ENCODE data around the gene RAB40B.

The RAB40B gene

DNA sequence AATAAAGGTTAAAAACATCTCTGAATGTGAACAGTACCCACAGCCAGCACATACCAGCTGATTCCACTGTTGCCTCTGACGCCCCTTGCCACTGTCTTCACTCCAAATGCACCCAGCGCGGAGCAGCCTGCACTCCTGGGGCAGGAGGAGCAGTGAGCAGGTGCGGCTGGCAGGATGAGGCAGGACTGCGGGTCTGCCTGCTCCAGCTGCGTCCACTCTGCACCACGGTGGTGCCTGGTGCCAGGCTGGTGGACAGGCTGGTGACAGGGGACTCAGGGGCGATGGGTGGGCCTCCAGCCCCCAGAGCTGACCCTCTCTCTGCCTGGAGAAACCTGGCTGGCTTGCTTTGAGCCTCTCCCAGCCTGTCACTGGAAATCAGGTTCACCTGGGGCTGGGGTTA, 9.4 kb downstream of the RAB40B start:
- DNase-seq = no peak

GRCh38 chr17:82687871-82688270, 10.6 kb downstream of the RAB40B start:
- DNase-seq = no peak

- no peak for DNase-seq
Observed at GRCh38 chr17:82687375-82687861, 11.1 kb downstream of the RAB40B start.

DNA sequence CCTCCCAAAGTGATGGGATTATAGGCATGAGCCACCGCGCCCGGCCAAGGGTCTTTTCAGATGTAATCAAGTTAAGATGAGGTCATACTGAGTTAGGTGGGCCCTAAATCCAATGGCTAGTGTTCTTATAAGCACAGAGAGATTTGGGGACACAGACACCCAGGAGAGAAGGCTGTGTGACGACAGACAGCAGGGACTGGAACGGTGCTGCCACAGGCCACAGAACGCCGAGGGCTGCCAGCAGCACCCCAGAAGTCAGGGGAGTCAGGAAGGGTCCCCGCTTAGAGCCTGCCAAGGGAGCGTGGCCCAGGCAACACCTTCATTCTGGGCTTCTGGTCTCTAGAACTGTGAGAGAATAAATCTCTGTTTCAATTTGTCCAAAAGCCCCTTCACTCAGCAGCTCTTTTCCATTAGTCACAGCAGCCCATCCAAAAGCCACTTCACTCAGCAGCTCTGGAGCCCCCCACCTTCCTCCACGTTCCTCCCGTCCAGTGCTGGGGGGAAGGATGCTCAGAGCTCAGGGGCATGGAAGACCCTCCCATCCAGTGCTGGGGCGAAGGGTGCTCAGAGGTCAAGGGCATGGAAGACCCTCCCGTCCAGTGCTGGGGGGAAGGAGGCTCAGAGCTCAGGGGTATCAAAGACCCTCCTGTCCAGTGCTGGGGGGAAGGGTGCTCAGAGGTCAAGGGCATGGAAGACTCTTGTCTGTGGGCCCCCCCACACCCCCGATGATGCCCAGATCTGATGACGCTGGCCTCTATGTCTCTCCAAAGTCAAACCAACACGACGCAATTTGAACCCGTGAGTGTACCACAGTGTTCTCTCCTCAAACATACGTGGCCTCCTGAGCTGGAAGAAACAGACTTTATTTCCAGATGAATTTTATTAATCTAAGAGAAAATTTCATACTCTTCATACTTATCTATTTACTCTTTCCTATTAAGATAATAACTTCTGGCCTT, 11.9 kb downstream of the RAB40B start:
- no peak for DNase-seq

- DNase-seq = no peak
Observed at GRCh38 chr17:82685291-82685690, 13.2 kb downstream of the RAB40B start.

GRCh38 chr17:82684228-82684841, 14.2 kb downstream of the RAB40B start:
- no peak for DNase-seq

- DNase-seq = no peak
Observed at GRCh38 chr17:82683534-82683933, 15.0 kb downstream of the RAB40B start.

- DNase-seq = no peak
Observed at GRCh38 chr17:82681547-82681946, 17.0 kb downstream of the RAB40B start.

DNA sequence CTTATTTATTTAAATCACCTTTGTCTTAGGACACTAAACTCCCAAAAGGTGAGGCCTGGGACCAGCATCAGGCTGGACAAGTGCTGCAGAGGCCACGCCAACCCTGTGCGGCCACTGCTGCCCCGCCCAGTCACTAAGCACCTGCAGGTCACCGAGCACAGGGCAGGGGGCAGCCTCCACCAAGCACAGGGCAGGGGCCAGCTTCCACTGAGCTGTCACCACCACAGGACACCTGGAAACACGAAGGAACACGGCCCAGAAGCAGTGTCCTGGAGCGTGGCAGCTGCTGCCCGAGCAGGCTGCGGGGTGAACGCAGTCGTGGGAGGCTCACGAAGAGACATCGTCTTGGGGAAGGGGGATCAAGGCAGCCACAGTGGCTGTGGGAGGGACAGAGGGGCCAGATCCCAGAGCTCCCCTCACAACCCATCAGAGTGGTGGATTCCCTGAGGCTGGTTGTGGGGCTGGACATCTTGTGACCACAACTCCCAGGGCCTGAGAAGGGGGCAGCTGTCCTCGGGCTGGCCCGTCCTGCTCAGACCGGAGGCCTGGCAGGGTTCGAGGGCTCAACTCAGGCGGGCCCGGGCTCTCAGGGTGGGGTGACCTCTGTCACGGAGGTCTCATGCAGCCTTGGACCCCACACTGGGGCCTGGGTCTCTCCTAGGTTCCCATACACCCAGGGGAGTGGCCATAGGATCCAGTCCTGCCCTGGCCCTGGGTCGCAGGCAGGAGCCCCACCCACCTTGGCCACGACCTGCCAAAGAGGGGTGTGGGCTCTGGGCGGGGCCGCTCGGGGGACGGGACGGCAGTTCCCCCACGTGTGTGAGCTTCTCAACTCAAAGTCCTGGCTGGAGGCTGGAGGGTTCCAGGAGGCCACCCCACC, 18.7 kb downstream of the RAB40B start:
- no peak for DNase-seq

DNA sequence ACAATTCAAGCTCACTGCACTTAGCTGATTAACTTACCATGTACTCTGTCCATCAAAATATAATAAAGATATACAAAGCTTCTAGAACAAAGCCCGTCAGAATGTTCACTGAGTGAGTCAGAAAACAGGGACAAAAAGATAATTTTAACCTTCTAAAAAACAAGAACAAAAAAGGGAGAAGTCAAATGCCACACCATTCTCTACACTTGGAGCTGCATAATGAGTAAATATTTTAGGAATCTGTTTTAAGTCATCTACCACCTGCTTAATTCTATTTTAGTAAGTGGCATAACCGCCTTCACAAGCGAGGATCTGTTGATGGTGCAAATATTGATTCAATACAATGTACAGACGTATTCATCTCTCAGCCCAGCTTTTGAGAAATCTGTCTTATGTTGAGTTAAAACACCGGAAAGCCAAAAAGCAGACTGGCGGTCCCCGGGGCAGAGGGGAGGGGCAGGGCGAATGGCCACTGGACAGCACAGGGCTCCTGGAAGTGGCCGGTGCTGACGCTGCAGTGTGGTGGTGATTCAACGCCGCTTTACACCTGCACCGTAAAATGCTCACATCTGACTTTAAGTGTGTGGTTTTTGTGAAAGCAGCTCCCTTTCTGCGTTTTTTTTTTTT, 20.1 kb downstream of the RAB40B start:
- DNase-seq = peak; percentile 40

DNA sequence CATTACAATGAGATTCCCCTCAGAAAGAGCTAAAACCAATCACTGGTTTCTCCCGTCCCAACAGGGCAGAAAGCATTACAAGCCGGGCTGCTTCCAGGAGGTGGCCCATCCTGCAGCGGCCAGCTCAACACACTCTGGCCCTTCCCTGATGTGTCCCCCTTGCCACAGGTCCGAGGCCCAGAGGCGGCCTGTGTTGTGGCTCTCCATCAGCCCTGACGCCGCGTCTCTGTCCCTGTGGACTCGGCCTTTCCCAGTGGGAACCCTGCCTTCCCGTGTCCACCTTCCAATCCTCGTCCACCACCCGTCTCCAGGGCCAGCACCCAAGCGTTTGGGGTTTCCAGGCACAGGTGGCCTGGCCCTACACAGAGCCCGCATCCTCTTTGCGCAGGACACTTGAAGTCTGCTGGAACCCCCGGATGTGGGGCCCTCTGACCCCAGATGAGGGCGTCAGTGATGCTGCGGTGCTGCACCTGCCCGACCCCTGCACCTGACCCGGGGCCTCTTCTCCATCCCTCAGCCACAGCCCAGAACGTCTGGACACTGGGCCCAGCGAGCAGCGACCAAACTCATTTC, 21.1 kb downstream of the RAB40B start:
- no peak for DNase-seq

DNA sequence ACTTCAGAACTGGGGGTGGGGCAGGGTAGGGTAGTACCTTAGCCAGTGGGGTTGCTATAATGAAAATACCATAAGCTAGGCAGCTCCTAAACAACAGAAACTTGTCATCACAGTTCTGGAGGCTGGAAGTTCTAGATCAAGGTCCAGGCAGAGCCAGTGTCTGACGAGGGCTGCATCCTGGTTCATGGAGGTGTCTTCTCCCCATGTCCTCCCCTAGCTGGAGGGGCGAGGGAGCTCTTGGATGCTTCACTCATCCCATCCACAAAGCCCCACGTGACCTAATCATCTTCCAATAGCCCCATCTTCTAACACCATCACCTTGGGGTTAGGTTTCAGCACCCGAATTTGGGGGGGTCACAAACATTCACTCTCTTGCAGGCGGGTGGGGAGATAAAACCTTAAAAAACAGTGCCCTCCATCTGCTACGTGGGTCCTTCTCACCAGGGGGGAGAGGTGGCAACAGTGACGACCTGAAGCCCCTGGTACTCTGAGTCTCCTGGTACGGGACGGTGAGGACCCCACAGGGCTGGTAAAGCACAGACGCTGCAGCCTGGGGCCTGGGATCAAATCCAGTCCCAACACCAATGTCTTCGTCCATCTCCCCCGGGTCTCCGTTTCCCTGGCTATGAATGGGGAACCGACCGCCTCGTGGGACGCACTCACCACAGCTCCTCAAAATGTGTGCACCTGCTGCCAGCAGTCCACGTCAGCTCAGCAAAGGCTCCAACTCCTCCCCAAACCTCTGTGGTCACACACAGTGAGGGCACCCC, 22.8 kb downstream of the RAB40B start:
- no peak for DNase-seq

DNA sequence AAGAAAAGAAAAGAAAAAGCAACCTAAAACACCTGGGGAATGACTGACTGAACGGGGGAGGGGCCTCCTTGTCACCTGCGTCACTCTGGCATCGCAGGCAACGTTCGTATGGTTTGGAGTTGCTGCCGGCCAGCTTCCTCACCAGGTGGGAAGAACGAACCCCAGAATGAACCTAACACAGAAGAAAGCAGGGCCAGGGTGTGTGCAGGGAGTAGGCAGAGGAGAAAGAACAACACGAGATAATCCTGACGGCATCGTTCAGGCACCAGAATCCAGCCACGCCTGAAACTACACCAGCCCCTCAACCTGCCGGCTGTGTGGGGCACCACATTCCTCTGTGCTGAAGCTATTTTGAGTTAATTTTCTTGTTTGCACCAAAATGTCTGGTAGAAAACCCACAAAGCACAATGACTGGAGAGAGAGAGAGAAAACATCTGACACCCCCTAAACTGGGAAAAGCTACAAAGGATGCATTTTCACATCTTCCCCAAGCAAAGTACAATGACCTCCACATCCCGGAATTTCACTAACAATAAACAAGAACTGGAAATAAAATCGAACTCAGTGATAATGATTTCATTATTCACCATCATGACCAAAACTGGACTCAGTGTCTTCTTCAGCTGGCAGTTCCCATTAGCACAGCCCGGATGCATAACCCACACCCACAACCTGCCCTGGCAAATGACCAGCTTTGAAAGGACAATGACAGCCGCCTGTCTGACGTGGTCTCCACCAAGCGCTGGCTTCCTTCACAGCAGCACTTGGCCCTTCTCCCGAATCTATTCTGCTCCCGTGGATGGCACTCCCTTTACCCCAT, 23.6 kb downstream of the RAB40B start:
- peak; percentile 83 for DNase-seq

DNA sequence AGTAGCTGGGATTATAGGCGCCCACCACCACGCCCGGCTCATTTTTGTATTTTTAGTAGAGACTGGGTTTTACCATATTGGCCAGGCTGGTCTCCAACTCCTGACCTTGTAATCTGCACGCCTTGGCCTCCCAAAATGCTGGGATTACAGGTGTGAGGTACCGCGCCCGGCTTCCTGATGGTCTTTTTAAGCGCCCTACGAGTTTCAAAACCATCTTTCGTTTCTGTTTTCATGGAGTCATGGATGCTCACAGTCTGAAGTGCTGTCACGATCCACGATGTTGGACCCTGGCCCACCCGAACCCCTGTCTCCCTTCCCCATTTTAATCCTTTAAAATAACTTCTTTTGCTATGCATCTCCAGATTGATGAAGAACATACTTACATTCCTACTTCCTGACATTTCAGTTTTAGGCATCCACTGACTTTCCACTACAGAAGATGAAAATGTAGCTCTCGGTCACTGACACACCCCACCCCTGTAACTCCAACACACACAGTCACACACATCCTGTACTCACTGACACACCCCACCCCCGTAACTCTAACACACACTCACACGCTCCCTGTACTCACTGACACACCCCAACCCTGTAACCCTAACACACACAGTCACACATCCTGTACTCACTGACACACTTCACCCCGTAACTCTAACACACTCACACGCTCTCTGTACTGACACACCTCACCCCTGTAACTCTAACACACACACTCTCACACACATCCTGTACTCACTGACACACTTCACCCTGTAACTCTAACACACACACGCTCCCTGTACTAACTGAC, 27.6 kb downstream of the RAB40B start:
- DNase-seq = no peak

DNA sequence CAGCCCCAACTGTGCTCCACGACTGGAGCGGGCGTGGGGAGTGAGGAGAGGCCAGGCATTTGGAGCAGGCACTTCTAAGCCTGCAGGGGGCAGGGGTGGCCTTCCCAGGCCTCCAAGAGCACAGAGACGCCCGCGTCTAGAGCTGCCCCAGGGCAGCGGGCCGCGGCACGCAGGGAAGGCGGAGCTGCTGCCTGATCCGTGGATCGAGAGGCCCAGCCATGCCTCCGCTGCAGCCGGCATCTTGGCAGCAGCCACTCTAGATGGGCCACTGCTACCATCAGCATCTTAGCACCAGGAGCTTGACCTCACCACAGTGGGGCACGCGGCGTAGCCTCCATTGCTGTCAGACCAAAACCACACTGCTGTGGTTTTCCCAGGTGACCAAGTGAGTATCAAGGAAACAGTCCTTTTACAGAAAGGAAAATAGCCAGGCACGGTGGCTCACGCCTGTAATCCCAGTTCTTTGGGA, 29.8 kb downstream of the RAB40B start:
- DNase-seq = no peak

GRCh38 chr17:82668024-82668630, 30.4 kb downstream of the RAB40B start:
- DNase-seq = no peak

DNA sequence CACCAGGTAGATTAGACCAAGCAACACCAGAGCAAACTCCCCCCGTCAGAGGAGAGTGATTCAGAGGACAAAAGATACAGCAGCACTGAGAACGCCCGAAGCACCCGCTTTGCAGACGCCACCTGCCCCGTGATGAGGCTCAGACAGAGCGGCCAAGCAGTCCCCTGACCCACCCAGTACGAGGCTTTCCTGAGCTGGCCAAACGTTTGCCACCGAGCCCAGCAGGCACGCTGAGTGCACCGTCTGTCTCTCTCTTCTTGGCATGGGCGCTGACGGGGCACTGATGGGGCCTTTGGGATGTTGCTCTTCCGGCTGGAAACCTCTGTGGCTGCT, 30.9 kb downstream of the RAB40B start:
- no peak for DNase-seq

DNA sequence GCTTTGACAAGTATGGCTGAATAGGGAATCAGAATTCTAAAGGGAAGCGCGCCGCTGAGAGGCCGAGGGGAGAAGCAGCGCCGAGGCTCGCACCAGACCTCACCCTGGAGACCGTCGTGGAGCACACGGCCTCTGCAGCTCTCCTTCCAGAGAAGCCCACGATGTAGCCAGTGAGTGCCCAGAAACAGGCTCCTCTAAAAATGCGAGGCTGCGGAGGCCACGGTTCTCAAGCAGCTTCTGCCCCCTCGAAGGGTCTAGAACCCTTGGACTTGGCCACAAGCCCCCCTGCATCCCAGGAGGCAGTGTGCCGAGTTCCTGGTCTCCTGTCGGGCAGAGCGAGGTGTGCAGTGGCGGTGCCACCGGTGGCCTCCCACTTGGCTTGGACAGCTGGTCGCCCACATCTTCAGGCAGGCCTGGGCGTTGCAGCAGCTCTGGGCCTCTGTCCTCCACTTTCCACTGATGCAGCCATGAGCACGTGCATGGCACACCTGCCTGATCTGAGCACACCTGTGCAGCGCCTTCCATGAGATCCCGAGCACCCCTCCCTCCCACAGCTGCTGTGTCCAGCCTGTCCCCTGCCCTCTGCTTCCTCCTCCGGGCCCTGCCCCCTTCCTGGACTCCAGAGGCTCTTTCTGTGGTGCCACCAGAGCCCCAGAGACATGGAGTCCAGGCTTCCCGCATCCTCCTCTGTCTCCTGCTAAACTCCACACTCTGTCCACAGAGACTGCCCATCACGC, 31.4 kb downstream of the RAB40B start:
- DNase-seq = no peak

DNA sequence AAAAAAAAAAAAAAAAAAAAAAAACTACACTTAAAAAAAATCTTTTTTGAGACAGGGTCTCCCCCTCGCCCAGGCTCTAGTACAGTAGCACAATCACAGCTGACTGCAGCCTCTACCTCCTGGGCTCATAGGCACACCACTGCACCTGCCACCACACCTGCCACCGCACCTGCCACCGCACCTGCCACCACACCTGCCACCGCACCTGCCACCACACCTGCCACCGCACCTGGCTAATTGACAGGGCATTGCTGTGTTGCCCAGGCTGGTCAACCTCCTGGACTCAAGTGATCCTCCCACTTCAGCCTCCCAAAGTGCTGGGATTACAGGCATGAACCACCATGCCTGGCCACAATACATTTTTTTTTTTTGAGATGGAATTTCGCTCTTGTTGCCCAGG, 32.6 kb downstream of the RAB40B start:
- DNase-seq = no peak
